Measurements from ENCODE around the gene TASP1. TPM values are rescaled to one million over a fixed set of nuclear protein-coding genes. Genes with fewer than 3 reads are reported as not detected.
"Not testable (repeated sequence)": the region's sequence is repeated elsewhere in the genome, so short reads cannot be mapped to it uniquely, and the experiment has no call there.

Gene TASP1
- total RNA-seq, 4 donors from 2014 or later = 7.7 to 20.0 (median 8.7) TPM

DNA sequence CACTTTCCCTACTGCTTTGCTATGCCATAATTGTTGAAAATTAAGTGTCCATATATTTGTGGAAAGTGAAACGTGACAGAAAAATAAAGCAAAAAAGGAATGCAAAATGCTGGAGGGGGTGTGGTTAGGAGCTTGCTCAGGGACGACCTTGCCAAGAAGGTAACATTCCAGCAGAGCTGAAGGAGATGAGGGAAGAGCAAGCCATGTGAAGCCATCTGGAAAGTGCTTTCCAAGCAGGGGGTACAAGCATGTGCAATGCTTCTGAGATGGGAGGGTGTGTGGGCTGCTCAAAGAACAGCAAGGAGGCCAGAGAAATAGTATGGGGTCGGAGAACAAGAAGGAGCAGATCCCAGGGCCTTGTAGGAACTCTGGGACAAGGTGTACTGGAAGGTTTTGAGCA is 255.9 kb downstream of the TASP1 start:
- 67 to 93% methylated on average over 3 of the region's 3 CpGs for WGBS, 2 donors
- TF ChIP-seq CTCF (IDR thresholded peaks at IDR 0.05) (no peak), POLR2A (IDR thresholded peaks at IDR 0.05) (no peak)
- DNase-seq = no peak
- Histone ChIP-seq H3K9me3 (peaks cover 0 to 21% (median 9%) of the 10 kb centered on the region in 3 donors), H3K4me1 (no peaks in the 10 kb centered on the region), H3K4me3 (no peak overlapping the region), H3K27ac (no peak overlapping the region), H3K27me3 (no peaks in the 10 kb centered on the region), H3K36me3 (peaks cover 0 to 27% (median 0%) of the 10 kb centered on the region in 3 donors)
- intact Hi-C loops (cut with DNase I) = no loop called here

- H3K4me1 ChIP-seq; DNase-seq; H3K27me3 ChIP-seq; H3K36me3 ChIP-seq; H3K27ac ChIP-seq; intact Hi-C loops (cut with DNase I); H3K4me3 ChIP-seq: not testable (repeated sequence)
- 89 to 100% methylated on average over 1 to 3 of the region's 11 CpGs for WGBS, 2 donors
- peaks cover 0 to 38% (median 9%) of the 10 kb centered on the region in 3 donors for H3K9me3 ChIP-seq
Observed at GRCh38 chr20:13380497-13381229, 258.1 kb downstream of the TASP1 start.

- intact Hi-C loops (cut with DNase I) = no loop called here
- H3K27ac ChIP-seq = no peak overlapping the region
Observed at GRCh38 chr20:13373400-13373799, 265.3 kb downstream of the TASP1 start.

GRCh38 chr20:13364278-13365170 is 274.2 kb downstream of the TASP1 start:
- Histone ChIP-seq H3K36me3 (no peaks in the 10 kb centered on the region), H3K27me3 (no peaks in the 10 kb centered on the region), H3K27ac (no peak overlapping the region), H3K4me3 (no peak overlapping the region), H3K4me1 (no peaks in the 10 kb centered on the region), H3K9me3 (no peaks in the 10 kb centered on the region)
- WGBS, 2 donors = 85 to 90% methylated on average over 6 of the region's 6 CpGs
- DNase-seq = no peak
- intact Hi-C loops (cut with DNase I) = no loop called here
- TF ChIP-seq POLR2A (IDR thresholded peaks at IDR 0.05) (no peak), CTCF (IDR thresholded peaks at IDR 0.05) (no peak)

More at GRCh38 chr20:13373400-13373799, 265.3 kb downstream of the TASP1 start:
- Histone ChIP-seq H3K4me3 (no peak overlapping the region), H3K27me3 (no peaks in the 10 kb centered on the region), H3K9me3 (peaks cover 0 to 30% (median 0%) of the 10 kb centered on the region in 3 donors), H3K36me3 (no peaks in the 10 kb centered on the region), H3K4me1 (no peaks in the 10 kb centered on the region)
- DNase-seq = no peak
- TF ChIP-seq CTCF (IDR thresholded peaks at IDR 0.05) = no peak

DNA sequence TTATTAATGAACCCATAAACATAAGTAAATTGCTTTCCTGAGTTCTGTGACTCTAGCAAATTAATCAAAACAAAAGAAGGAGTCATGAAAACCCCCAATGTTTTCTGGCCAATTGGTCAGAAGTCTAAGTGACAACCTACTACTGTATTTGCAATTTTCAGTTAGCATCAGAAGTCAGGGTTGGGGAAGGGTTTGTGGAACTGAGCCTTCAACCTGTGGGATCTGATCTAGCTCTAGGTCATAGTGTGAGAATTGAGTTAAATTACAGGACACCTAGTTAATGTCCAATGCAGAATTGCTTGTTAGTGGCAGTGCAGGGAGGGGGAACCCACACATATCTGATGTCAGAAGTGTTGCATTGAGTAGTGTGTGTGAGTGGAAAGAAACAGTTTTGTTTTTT is 275.3 kb downstream of the TASP1 start:
- no peaks in the 10 kb centered on the region for H3K36me3 ChIP-seq
- TF ChIP-seq POLR2A (IDR thresholded peaks at IDR 0.05) (no peak), CTCF (IDR thresholded peaks at IDR 0.05) (no peak)
- intact Hi-C loops (cut with DNase I) = no loop called here
- no peak overlapping the region for H3K4me3 ChIP-seq
- no peaks in the 10 kb centered on the region for H3K27me3 ChIP-seq
- H3K9me3 ChIP-seq = no peaks in the 10 kb centered on the region
- no peak for DNase-seq
- no peaks in the 10 kb centered on the region for H3K4me1 ChIP-seq
- no peak overlapping the region for H3K27ac ChIP-seq

- H3K36me3 ChIP-seq; H3K27me3 ChIP-seq; H3K9me3 ChIP-seq; intact Hi-C loops (cut with DNase I); H3K4me1 ChIP-seq; H3K27ac ChIP-seq; DNase-seq; H3K4me3 ChIP-seq: not testable (repeated sequence)
- 91 to 100% methylated on average over 2 to 3 of the region's 5 CpGs for WGBS, 2 donors
Observed at GRCh38 chr20:13362165-13362564, 276.6 kb downstream of the TASP1 start.

GRCh38 chr20:13358936-13359335 is 279.8 kb downstream of the TASP1 start:
- H3K4me1 ChIP-seq; intact Hi-C loops (cut with DNase I): not testable (repeated sequence)
- 86 to 88% methylated on average over 7 to 12 of the region's 12 CpGs for WGBS, 2 donors

GRCh38 chr20:13357782-13358181 is 280.9 kb downstream of the TASP1 start:
- DNase-seq; H3K4me1 ChIP-seq; H3K9me3 ChIP-seq; H3K27me3 ChIP-seq; H3K27ac ChIP-seq; intact Hi-C loops (cut with DNase I); H3K4me3 ChIP-seq; H3K36me3 ChIP-seq: not testable (repeated sequence)
- 89% methylated on average over 3 to 6 of the region's 6 CpGs for WGBS, 2 donors

More at GRCh38 chr20:13358936-13359335, 279.8 kb downstream of the TASP1 start:
- H3K4me3 ChIP-seq, H3K27me3 ChIP-seq, H3K36me3 ChIP-seq, H3K9me3 ChIP-seq, DNase-seq, H3K27ac ChIP-seq: not testable (repeated sequence)
